MCF 10A (cell line): ENCODE measurements around the gene AUTS2. TPM values are rescaled to one million over a fixed set of nuclear protein-coding genes. Genes with fewer than 3 reads are reported as not detected.

Source experiments
- BruUV-seq: library from RNA; stranded (reverse); fragments of 400-500 nt; replicated peaks from 2 replicates; lab custom pipeline; 2021; lab: Mats Ljungman, UMichigan
- CTCF ChIA-PET: fragments of 300-600 bp; sonication (Branson Sonifier 250); formaldehyde crosslinking; extraction: SDS; loops from one replicate; lab custom pipeline; 2021; ENCODE audit warnings: antibody characterized with exemption, inconsistent platforms; lab: Yijun Ruan, JAX
- POLR2A ChIA-PET: fragments of 300-600, 350-650 bp; sonication (Branson Sonifier 250); formaldehyde crosslinking; extraction: SDS; loops from one replicate; lab custom pipeline; 2020; ENCODE audit warnings: antibody characterized with exemption, inconsistent platforms; lab: Yijun Ruan, JAX
- DNase-seq: peaks from one replicate; pipeline ENCODE4 v3.0.0-alpha.2; 2018; ENCODE audit not compliant: unreplicated experiment
- H3K27ac Mint-ChIP-seq: one replicate; pipeline ENCODE4 v1.8.0; 2022; ENCODE audit warnings: mild to moderate bottlenecking, low read depth, mixed read lengths; ENCODE audit not compliant: unreplicated experiment
- H3K27me3 Mint-ChIP-seq: one replicate; pipeline ENCODE4 v1.8.0; 2022; ENCODE audit warnings: mixed read lengths; ENCODE audit not compliant: insufficient read depth, unreplicated experiment
- H3K36me3 Mint-ChIP-seq: one replicate; pipeline ENCODE4 v1.8.0; 2022; ENCODE audit warnings: mild to moderate bottlenecking, moderate library complexity, mixed read lengths; ENCODE audit not compliant: insufficient read depth, unreplicated experiment
- H3K4me1 Mint-ChIP-seq: one replicate; pipeline ENCODE4 v1.8.0; 2022; ENCODE audit warnings: mixed read lengths; ENCODE audit not compliant: insufficient read depth, unreplicated experiment
- H3K4me3 Mint-ChIP-seq: one replicate; pipeline ENCODE4 v1.8.0; 2022; ENCODE audit warnings: mild to moderate bottlenecking, moderate library complexity, mixed read lengths; ENCODE audit not compliant: unreplicated experiment
- H3K9me3 Mint-ChIP-seq: one replicate; pipeline ENCODE4 v1.8.0; 2022; ENCODE audit warnings: mixed read lengths; ENCODE audit not compliant: unreplicated experiment
- intact Hi-C: fragments of 100-400 bp; cut with micrococcal nuclease; formaldehyde crosslinking; loops from 2 replicates; pipeline ENCODE4 v1.14.1; 2022
- total RNA-seq: library from RNA; stranded (reverse); gene quantifications from 2 replicates; pipeline ENCODE4 v1.2.3, GENCODE V29; 2022
- TF ChIP-seq, protein P1 (sequence below): fragments of 200-600 bp; IDR thresholded peaks from one replicate; pipeline ENCODE4 v1.8.0; 2022; ENCODE audit warnings: antibody characterized with exemption, mild to moderate bottlenecking; ENCODE audit not compliant: unreplicated experiment

Gene AUTS2
- total RNA-seq, 1 experiment from 2014 or later, result 1.3 TPM

- BruUV-seq, result no TSS peak
- CTCF ChIA-PET, result no interaction called here
Observed at GRCh38 chr7:69665369-69665768, 67.1 kb downstream of the AUTS2 start.

GRCh38 chr7:69668339-69668870 is 70.1 kb downstream of the AUTS2 start:
- Mint-ChIP-seq H3K9me3 (peaks cover 26% of the 10 kb centered on the region), H3K4me1 (no peaks in the 10 kb centered on the region), H3K27ac (no peak overlapping the region), H3K27me3 (no peaks in the 10 kb centered on the region), H3K4me3 (no peak overlapping the region), H3K36me3 (no peaks in the 10 kb centered on the region)
- intact Hi-C loops, result no loop called here
- BruUV-seq, result no TSS peak
- ChIA-PET CTCF (no interaction called here), POLR2A (no interaction called here)
- TF ChIP-seq, protein P1, sequence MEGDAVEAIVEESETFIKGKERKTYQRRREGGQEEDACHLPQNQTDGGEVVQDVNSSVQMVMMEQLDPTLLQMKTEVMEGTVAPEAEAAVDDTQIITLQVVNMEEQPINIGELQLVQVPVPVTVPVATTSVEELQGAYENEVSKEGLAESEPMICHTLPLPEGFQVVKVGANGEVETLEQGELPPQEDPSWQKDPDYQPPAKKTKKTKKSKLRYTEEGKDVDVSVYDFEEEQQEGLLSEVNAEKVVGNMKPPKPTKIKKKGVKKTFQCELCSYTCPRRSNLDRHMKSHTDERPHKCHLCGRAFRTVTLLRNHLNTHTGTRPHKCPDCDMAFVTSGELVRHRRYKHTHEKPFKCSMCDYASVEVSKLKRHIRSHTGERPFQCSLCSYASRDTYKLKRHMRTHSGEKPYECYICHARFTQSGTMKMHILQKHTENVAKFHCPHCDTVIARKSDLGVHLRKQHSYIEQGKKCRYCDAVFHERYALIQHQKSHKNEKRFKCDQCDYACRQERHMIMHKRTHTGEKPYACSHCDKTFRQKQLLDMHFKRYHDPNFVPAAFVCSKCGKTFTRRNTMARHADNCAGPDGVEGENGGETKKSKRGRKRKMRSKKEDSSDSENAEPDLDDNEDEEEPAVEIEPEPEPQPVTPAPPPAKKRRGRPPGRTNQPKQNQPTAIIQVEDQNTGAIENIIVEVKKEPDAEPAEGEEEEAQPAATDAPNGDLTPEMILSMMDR, result no peak
- no peak for DNase-seq

More at GRCh38 chr7:69665369-69665768, 67.1 kb downstream of the AUTS2 start:
- H3K27me3 Mint-ChIP-seq, result no peaks in the 10 kb centered on the region
- no peak for DNase-seq
- no peak overlapping the region for H3K27ac Mint-ChIP-seq
- H3K9me3 Mint-ChIP-seq, result peaks cover 18% of the 10 kb centered on the region
- intact Hi-C loops, result no loop called here
- no peaks in the 10 kb centered on the region for H3K4me1 Mint-ChIP-seq
- POLR2A ChIA-PET, result no interaction called here
- H3K4me3 Mint-ChIP-seq, result no peak overlapping the region
- H3K36me3 Mint-ChIP-seq, result no peaks in the 10 kb centered on the region
- TF ChIP-seq, protein P1, result no peak

GRCh38 chr7:69670701-69671100 is 72.4 kb downstream of the AUTS2 start:
- H3K36me3 Mint-ChIP-seq, result peaks cover 6% of the 10 kb centered on the region
- H3K9me3 Mint-ChIP-seq, result peaks cover 22% of the 10 kb centered on the region
- TF ChIP-seq, protein P1, result no peak
- POLR2A ChIA-PET, result no interaction called here
- no peak overlapping the region for H3K4me3 Mint-ChIP-seq
- no peak for DNase-seq
- BruUV-seq, result no TSS peak
- H3K27ac Mint-ChIP-seq, result no peak overlapping the region
- H3K27me3 Mint-ChIP-seq, result no peaks in the 10 kb centered on the region
- intact Hi-C loops, result no loop called here
- CTCF ChIA-PET, result no interaction called here
- no peaks in the 10 kb centered on the region for H3K4me1 Mint-ChIP-seq

DNA sequence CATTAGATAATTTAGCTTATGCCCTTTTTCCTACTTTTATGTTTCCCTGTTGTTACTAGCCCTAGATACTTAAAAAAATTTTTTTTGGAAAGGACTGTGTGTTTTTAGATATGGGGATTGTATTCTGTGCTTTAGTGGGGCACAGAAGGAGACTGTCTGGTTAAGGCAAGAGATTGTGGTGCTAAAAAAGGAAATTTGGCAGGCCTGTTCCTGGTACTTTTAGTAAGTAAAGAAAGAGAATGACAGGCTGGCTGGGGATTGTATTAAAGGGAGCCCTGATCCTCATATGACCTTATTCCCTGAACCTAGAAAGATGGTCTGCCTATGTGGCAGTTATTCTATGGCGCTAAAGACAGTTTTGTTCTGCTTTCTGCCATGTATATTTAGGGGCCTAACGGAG is 74.8 kb downstream of the AUTS2 start:
- TF ChIP-seq, protein P1, result no peak
- ChIA-PET CTCF (interaction anchor here (0.6 kb wide), 1 partner anchor 57 kb away, joined by 4 read pairs; no protein-coding TSS in a partner anchor), POLR2A (no interaction called here)
- no peak overlapping the region for H3K4me3 Mint-ChIP-seq
- no TSS peak for BruUV-seq
- DNase-seq, result no peak
- H3K4me1 Mint-ChIP-seq, result no peaks in the 10 kb centered on the region
- H3K36me3 Mint-ChIP-seq, result peaks cover 6% of the 10 kb centered on the region
- intact Hi-C loops, result no loop called here
- H3K27ac Mint-ChIP-seq, result no peak overlapping the region
- H3K27me3 Mint-ChIP-seq, result no peaks in the 10 kb centered on the region
- peaks cover 24% of the 10 kb centered on the region for H3K9me3 Mint-ChIP-seq
